ENCODE data around the gene RAB11FIP2. TPM values are rescaled to one million over a fixed set of nuclear protein-coding genes. Genes with fewer than 3 reads are reported as not detected.

The RAB11FIP2 gene
- total and polyA plus RNA-seq, 4 experiments from 2014 or later, result 3.1 to 23.5 (median 14.4) TPM

GRCh38 chr10:118035354-118036005 is 11.3 kb downstream of the RAB11FIP2 start:
- H3K27me3 ChIP-seq (ENCODE audit: insufficient read depth, low read length), result no peaks in the 10 kb centered on the region
- H3K9me3 ChIP-seq (ENCODE audit: control insufficient read depth in 1 of 2, low read length in 2 of 2), result no peaks in the 10 kb centered on the region
- intact Hi-C loops (cut with micrococcal nuclease), result no loop called here
- H3K27ac ChIP-seq (ENCODE audit: low read depth, low read length), result no peak overlapping the region
- H3K27ac Mint-ChIP-seq, result peak overlapping the region in 4 of 7 donors; percentile 21 to 83 (median 61)
- no peaks in the 10 kb centered on the region for H3K9me3 Mint-ChIP-seq
- peaks cover 27 to 43% of the 10 kb centered on the region in 2 donors for H3K36me3 Mint-ChIP-seq
- peak overlapping the region in 7 of 8 donors; percentile 6 to 69 (median 35) for H3K4me3 Mint-ChIP-seq
- H3K36me3 ChIP-seq (ENCODE audit: insufficient read depth, low read length), result no peaks in the 10 kb centered on the region
- H3K4me1 Mint-ChIP-seq, result peaks cover 15 to 32% (median 24%) of the 10 kb centered on the region in 4 donors
- POLR2A ChIA-PET (ENCODE audit: partially characterized antibody), result no interaction called here
- H3K27me3 Mint-ChIP-seq, result no peaks in the 10 kb centered on the region
- no peak overlapping the region for H3K4me3 ChIP-seq (ENCODE audit: low read length in 2 of 2)
- peak in 2 of 5 donors; percentile 9 to 22 for DNase-seq
- CTCF ChIA-PET (ENCODE audit: partially characterized antibody), result no interaction called here
- peaks cover 19% of the 10 kb centered on the region for H3K4me1 ChIP-seq (ENCODE audit: insufficient read depth, low read length)

GRCh38 chr10:118034791-118035261 is 11.9 kb downstream of the RAB11FIP2 start:
- H3K27ac ChIP-seq (ENCODE audit: low read depth, low read length), result no peak overlapping the region
- POLR2A ChIA-PET (ENCODE audit: partially characterized antibody), result no interaction called here
- H3K9me3 ChIP-seq (ENCODE audit: control insufficient read depth in 1 of 2, low read length in 2 of 2), result no peaks in the 10 kb centered on the region
- Mint-ChIP-seq H3K4me3 (no peak overlapping the region), H3K27me3 (no peaks in the 10 kb centered on the region), H3K36me3 (peaks cover 29 to 40% of the 10 kb centered on the region in 2 donors), H3K27ac (peak overlapping the region in 2 of 7 donors; percentile 53 to 74), H3K9me3 (no peaks in the 10 kb centered on the region), H3K4me1 (peaks cover 14 to 32% (median 19%) of the 10 kb centered on the region in 4 donors)
- intact Hi-C loops (cut with micrococcal nuclease), result no loop called here
- CTCF ChIA-PET (ENCODE audit: partially characterized antibody), result no interaction called here
- no peaks in the 10 kb centered on the region for H3K27me3 ChIP-seq (ENCODE audit: insufficient read depth, low read length)
- H3K4me3 ChIP-seq (ENCODE audit: low read length in 2 of 2), result no peak overlapping the region
- DNase-seq, result no peak
- H3K4me1 ChIP-seq (ENCODE audit: insufficient read depth, low read length), result peaks cover 19% of the 10 kb centered on the region
- H3K36me3 ChIP-seq (ENCODE audit: insufficient read depth, low read length), result no peaks in the 10 kb centered on the region

GRCh38 chr10:118033905-118034304 is 12.8 kb downstream of the RAB11FIP2 start:
- Mint-ChIP-seq H3K4me1 (peaks cover 13 to 28% (median 19%) of the 10 kb centered on the region in 4 donors), H3K9me3 (no peaks in the 10 kb centered on the region), H3K27ac (no peak overlapping the region)

GRCh38 chr10:118032564-118032963 is 14.2 kb downstream of the RAB11FIP2 start:
- no peak for DNase-seq
- Mint-ChIP-seq H3K36me3 (peaks cover 26 to 34% of the 10 kb centered on the region in 2 donors), H3K9me3 (no peaks in the 10 kb centered on the region), H3K27ac (no peak overlapping the region), H3K4me1 (peaks cover 12 to 28% (median 20%) of the 10 kb centered on the region in 4 donors), H3K4me3 (peak overlapping the region in 1 of 8 donors; percentile 60), H3K27me3 (no peaks in the 10 kb centered on the region)
- no peaks in the 10 kb centered on the region for H3K27me3 ChIP-seq (ENCODE audit: insufficient read depth, low read length)
- H3K4me1 ChIP-seq (ENCODE audit: insufficient read depth, low read length), result peaks cover 19% of the 10 kb centered on the region
- H3K4me3 ChIP-seq (ENCODE audit: low read length in 2 of 2), result no peak overlapping the region
- H3K27ac ChIP-seq (ENCODE audit: low read depth, low read length), result no peak overlapping the region
- no peaks in the 10 kb centered on the region for H3K36me3 ChIP-seq (ENCODE audit: insufficient read depth, low read length)
- intact Hi-C loops (cut with micrococcal nuclease), result no loop called here
- ChIA-PET POLR2A (ENCODE audit: partially characterized antibody) (no interaction called here), CTCF (ENCODE audit: partially characterized antibody) (no interaction called here)
- no peaks in the 10 kb centered on the region for H3K9me3 ChIP-seq (ENCODE audit: control insufficient read depth in 1 of 2, low read length in 2 of 2)

More at GRCh38 chr10:118033905-118034304, 12.8 kb downstream of the RAB11FIP2 start:
- Histone ChIP-seq H3K36me3 (ENCODE audit: insufficient read depth, low read length) (no peaks in the 10 kb centered on the region), H3K27me3 (ENCODE audit: insufficient read depth, low read length) (no peaks in the 10 kb centered on the region), H3K9me3 (ENCODE audit: control insufficient read depth in 1 of 2, low read length in 2 of 2) (no peaks in the 10 kb centered on the region), H3K4me3 (ENCODE audit: low read length in 2 of 2) (no peak overlapping the region), H3K27ac (ENCODE audit: low read depth, low read length) (no peak overlapping the region), H3K4me1 (ENCODE audit: insufficient read depth, low read length) (peaks cover 19% of the 10 kb centered on the region)
- H3K36me3 Mint-ChIP-seq, result peaks cover 25 to 35% of the 10 kb centered on the region in 2 donors
- no peaks in the 10 kb centered on the region for H3K27me3 Mint-ChIP-seq
- POLR2A ChIA-PET (ENCODE audit: partially characterized antibody), result no interaction called here
- intact Hi-C loops (cut with micrococcal nuclease), result no loop called here
- H3K4me3 Mint-ChIP-seq, result no peak overlapping the region
- DNase-seq, result no peak
- CTCF ChIA-PET (ENCODE audit: partially characterized antibody), result no interaction called here

GRCh38 chr10:118031351-118032075 is 15.2 kb downstream of the RAB11FIP2 start:
- no peak overlapping the region for H3K4me3 ChIP-seq (ENCODE audit: low read length in 2 of 2)
- H3K27ac Mint-ChIP-seq, result no peak overlapping the region
- ChIA-PET CTCF (ENCODE audit: partially characterized antibody) (no interaction called here), POLR2A (ENCODE audit: partially characterized antibody) (no interaction called here)
- intact Hi-C loops (cut with micrococcal nuclease), result no loop called here
- H3K27me3 ChIP-seq (ENCODE audit: insufficient read depth, low read length), result no peaks in the 10 kb centered on the region
- peaks cover 12 to 21% (median 17%) of the 10 kb centered on the region in 4 donors for H3K4me1 Mint-ChIP-seq
- H3K36me3 Mint-ChIP-seq, result peaks cover 26 to 29% of the 10 kb centered on the region in 2 donors
- H3K4me1 ChIP-seq (ENCODE audit: insufficient read depth, low read length), result peaks cover 13% of the 10 kb centered on the region
- no peaks in the 10 kb centered on the region for H3K36me3 ChIP-seq (ENCODE audit: insufficient read depth, low read length)
- no peaks in the 10 kb centered on the region for H3K9me3 ChIP-seq (ENCODE audit: control insufficient read depth in 1 of 2, low read length in 2 of 2)
- no peak overlapping the region for H3K27ac ChIP-seq (ENCODE audit: low read depth, low read length)
- no peaks in the 10 kb centered on the region for H3K27me3 Mint-ChIP-seq
- no peak for DNase-seq
- H3K9me3 Mint-ChIP-seq, result no peaks in the 10 kb centered on the region
- H3K4me3 Mint-ChIP-seq, result no peak overlapping the region

GRCh38 chr10:118028619-118029018 is 18.1 kb downstream of the RAB11FIP2 start:
- H3K4me1 Mint-ChIP-seq, result peaks cover 0 to 14% (median 4%) of the 10 kb centered on the region in 4 donors
- H3K4me3 ChIP-seq (ENCODE audit: low read length in 2 of 2), result no peak overlapping the region
- H3K4me3 Mint-ChIP-seq, result no peak overlapping the region
- no peak overlapping the region for H3K27ac ChIP-seq (ENCODE audit: low read depth, low read length)
- POLR2A ChIA-PET (ENCODE audit: partially characterized antibody), result interaction anchor here (1.2 kb wide), 1 partner anchor 15 kb away, joined by 3 read pairs; no protein-coding TSS in a partner anchor
- H3K9me3 Mint-ChIP-seq, result no peaks in the 10 kb centered on the region
- no peaks in the 10 kb centered on the region for H3K4me1 ChIP-seq (ENCODE audit: insufficient read depth, low read length)
- H3K36me3 ChIP-seq (ENCODE audit: insufficient read depth, low read length), result no peaks in the 10 kb centered on the region
- no peaks in the 10 kb centered on the region for H3K27me3 Mint-ChIP-seq
- intact Hi-C loops (cut with micrococcal nuclease), result no loop called here
- no peak overlapping the region for H3K27ac Mint-ChIP-seq
- DNase-seq, result no peak
- peaks cover 15 to 27% of the 10 kb centered on the region in 2 donors for H3K36me3 Mint-ChIP-seq
- H3K9me3 ChIP-seq (ENCODE audit: control insufficient read depth in 1 of 2, low read length in 2 of 2), result no peaks in the 10 kb centered on the region
- CTCF ChIA-PET (ENCODE audit: partially characterized antibody), result no interaction called here
- no peaks in the 10 kb centered on the region for H3K27me3 ChIP-seq (ENCODE audit: insufficient read depth, low read length)

GRCh38 chr10:118027397-118027796 is 19.3 kb downstream of the RAB11FIP2 start:
- no peak overlapping the region for H3K4me3 ChIP-seq (ENCODE audit: low read length in 2 of 2)
- H3K27me3 ChIP-seq (ENCODE audit: insufficient read depth, low read length), result no peaks in the 10 kb centered on the region
- no peaks in the 10 kb centered on the region for H3K4me1 ChIP-seq (ENCODE audit: insufficient read depth, low read length)
- no peak overlapping the region for H3K27ac Mint-ChIP-seq
- intact Hi-C loops (cut with micrococcal nuclease), result no loop called here
- H3K4me1 Mint-ChIP-seq, result peaks cover 0 to 14% (median 5%) of the 10 kb centered on the region in 4 donors
- no peaks in the 10 kb centered on the region for H3K36me3 ChIP-seq (ENCODE audit: insufficient read depth, low read length)
- H3K9me3 ChIP-seq (ENCODE audit: control insufficient read depth in 1 of 2, low read length in 2 of 2), result no peaks in the 10 kb centered on the region
- H3K36me3 Mint-ChIP-seq, result peaks cover 6 to 22% of the 10 kb centered on the region in 2 donors
- H3K4me3 Mint-ChIP-seq, result no peak overlapping the region
- no peaks in the 10 kb centered on the region for H3K9me3 Mint-ChIP-seq
- H3K27me3 Mint-ChIP-seq, result no peaks in the 10 kb centered on the region
- POLR2A ChIA-PET (ENCODE audit: partially characterized antibody), result interaction anchor here (1.2 kb wide), 1 partner anchor 16 kb away, joined by 3 read pairs; no protein-coding TSS in a partner anchor
- no peak for DNase-seq
- CTCF ChIA-PET (ENCODE audit: partially characterized antibody), result no interaction called here
- H3K27ac ChIP-seq (ENCODE audit: low read depth, low read length), result no peak overlapping the region

All from CD4-positive, alpha-beta memory T cell (primary cell).